Fibroblast of lung (primary cell): Measurements from ENCODE around the gene CTSE. TPM values are rescaled to one million over a fixed set of nuclear protein-coding genes. Genes with fewer than 3 reads are reported as not detected.
"Not testable (repeated sequence)": the region's sequence is repeated elsewhere in the genome, so short reads cannot be mapped to it uniquely, and the experiment has no call there.

Experiments used
- DNase-seq, 2 donors: peaks; one replicate each; pipeline versions ENCODE4 v3.0.0 to v3.0.0-alpha.2; 2010; ENCODE audit warnings: low read depth in 2 of 2
- H2AFZ ChIP-seq: 2 replicates; pipeline ENCODE4 v1.5.1; 2012; ENCODE audit warnings: low read length, control low read depth, inconsistent platforms
- H3K27ac ChIP-seq: 2 replicates; pipeline ENCODE4 v1.5.1; 2011; ENCODE audit warnings: low read length, control low read depth; ENCODE audit not compliant: insufficient read depth
- H3K27me3 ChIP-seq: 2 replicates; pipeline ENCODE4 v1.5.1; 2011; ENCODE audit warnings: mild to moderate bottlenecking, low read length; ENCODE audit not compliant: control insufficient read depth, insufficient read depth
- H3K36me3 ChIP-seq: 2 replicates; pipeline ENCODE4 v1.5.1; 2011; ENCODE audit warnings: low read length; ENCODE audit not compliant: control insufficient read depth, insufficient read depth
- H3K4me1 ChIP-seq: 2 replicates; pipeline ENCODE4 v1.5.1; 2011; ENCODE audit warnings: low read length; ENCODE audit not compliant: control insufficient read depth, insufficient read depth; ENCODE audit errors: extremely low read depth
- H3K4me2 ChIP-seq: 2 replicates; pipeline ENCODE4 v1.5.1; 2011; ENCODE audit warnings: low read length, control low read depth; ENCODE audit not compliant: insufficient read depth; ENCODE audit errors: extremely low read depth
- H3K4me3 ChIP-seq, 4 experiments: fragments of 200-600 bp in 1 of 4; sonication (generic) in 1 of 4; replicated peaks in 1 of 4; 2 replicates each; pipeline ENCODE4 v1.5.1; 2011 to 2016; ENCODE audit warnings: low read length in 4 of 4, low read depth in 3 of 4, mild to moderate bottlenecking in 3 of 4, control low read depth in 2 of 4, inconsistent platforms in 1 of 4, mixed read lengths in 1 of 4; ENCODE audit not compliant: insufficient read depth in 1 of 4; ENCODE audit errors: control extremely low read depth in 1 of 4
- H3K79me2 ChIP-seq: 2 replicates; pipeline ENCODE4 v1.5.1; 2012; ENCODE audit warnings: mild to moderate bottlenecking, low read length, inconsistent platforms; ENCODE audit not compliant: control insufficient read depth, insufficient read depth
- H3K9ac ChIP-seq: 2 replicates; pipeline ENCODE4 v1.5.1; 2011; ENCODE audit warnings: mild to moderate bottlenecking, low read length, control low read depth; ENCODE audit not compliant: insufficient read depth
- H3K9me3 ChIP-seq: 2 replicates; pipeline ENCODE4 v1.5.1; 2012; ENCODE audit warnings: low read depth, low read length; ENCODE audit not compliant: control insufficient read depth, insufficient read depth
- H4K20me1 ChIP-seq: 2 replicates; pipeline ENCODE4 v1.5.1; 2011; ENCODE audit warnings: low read length; ENCODE audit not compliant: control insufficient read depth, insufficient read depth; ENCODE audit errors: extremely low read depth
- CTCF ChIP-seq, 2 donors: IDR thresholded peaks in 1 of 2; conservative IDR thresholded peaks in 1 of 2; 1 replicate in 1 of 2; 2 replicates in 1 of 2; pipeline ENCODE4 v1.5.1; 2011 to 2012; ENCODE audit warnings: low read length in 2 of 2, control low read depth in 1 of 2, inconsistent platforms in 1 of 2, low read depth in 1 of 2, mild to moderate bottlenecking in 1 of 2
- EZH2 ChIP-seq: IDR thresholded peaks from 2 replicates; pipeline ENCODE4 v1.5.1; 2012; ENCODE audit warnings: low read length, control low read depth, mild to moderate bottlenecking; ENCODE audit errors: missing control alignments
- polyA plus RNA-seq, 2 donors: library from polyadenylated mRNA; depleted of rRNA in 1 of 2; stranded (reverse) in 1 of 2; unstranded in 1 of 2; fragments of >200 nt; gene quantifications; 2 replicates each; pipeline ENCODE4 v1.2.1, GENCODE V29; 2011 to 2012; ENCODE audit warnings: missing spikeins in 1 of 2
- total RNA-seq: library from RNA; depleted of rRNA; stranded (reverse); fragments of >200 nt; gene quantifications from 2 replicates; pipeline ENCODE4 v1.2.1, GENCODE V29; 2014

Gene CTSE
- total and polyA plus RNA-seq, 2 donors (not counting 1 experiment from before 2014, with no cell fraction given) = not detected

GRCh38 chr1:206067486-206068227 lies 44.0 kb upstream of the CTSE start:
- H3K27me3 ChIP-seq = peaks cover 2% of the 10 kb centered on the region
- TF ChIP-seq CTCF (conservative IDR thresholded peaks at IDR 0.05 in 1 of 2, IDR thresholded peaks at IDR 0.05 in 1 of 2; ENCODE audit: low read depth in 1 of 2, low read length in 2 of 2) (no peak), EZH2 (no peak)
- no peak for DNase-seq
- H3K4me2 ChIP-seq = no peak overlapping the region
- no peaks in the 10 kb centered on the region for H3K4me1 ChIP-seq
- no peaks in the 10 kb centered on the region for H3K36me3 ChIP-seq
- no peaks in the 10 kb centered on the region for H3K79me2 ChIP-seq
- no peak overlapping the region for H3K27ac ChIP-seq
- no peaks in the 10 kb centered on the region for H4K20me1 ChIP-seq
- no peak overlapping the region for H2AFZ ChIP-seq
- no peaks in the 10 kb centered on the region for H3K9me3 ChIP-seq
- H3K9ac ChIP-seq = no peak overlapping the region
- H3K4me3 ChIP-seq = no peak overlapping the region

GRCh38 chr1:206066479-206067171 lies 42.9 kb upstream of the CTSE start:
- Histone ChIP-seq H3K4me3 (no peak overlapping the region), H3K9me3 (no peaks in the 10 kb centered on the region), H4K20me1 (no peaks in the 10 kb centered on the region), H3K9ac (no peak overlapping the region), H3K79me2 (no peaks in the 10 kb centered on the region), H2AFZ (no peak overlapping the region), H3K27me3 (peaks cover 3% of the 10 kb centered on the region), H3K36me3 (no peaks in the 10 kb centered on the region), H3K4me1 (no peaks in the 10 kb centered on the region), H3K4me2 (no peak overlapping the region), H3K27ac (no peak overlapping the region)
- no peak for DNase-seq
- TF ChIP-seq CTCF (conservative IDR thresholded peaks at IDR 0.05 in 1 of 2, IDR thresholded peaks at IDR 0.05 in 1 of 2; ENCODE audit: low read depth in 1 of 2, low read length in 2 of 2) (no peak), EZH2 (no peak)

- Histone ChIP-seq H3K27me3 (peaks cover 6% of the 10 kb centered on the region), H3K4me3 (no peak overlapping the region), H3K9me3 (no peaks in the 10 kb centered on the region), H3K27ac (no peak overlapping the region), H4K20me1 (no peaks in the 10 kb centered on the region), H2AFZ (no peak overlapping the region), H3K9ac (no peak overlapping the region), H3K36me3 (no peaks in the 10 kb centered on the region), H3K79me2 (no peaks in the 10 kb centered on the region), H3K4me2 (no peak overlapping the region), H3K4me1 (no peaks in the 10 kb centered on the region)
- no peak for TF ChIP-seq CTCF (conservative IDR thresholded peaks at IDR 0.05 in 1 of 2, IDR thresholded peaks at IDR 0.05 in 1 of 2; ENCODE audit: low read depth in 1 of 2, low read length in 2 of 2)
- TF ChIP-seq EZH2 = no peak
- DNase-seq = no peak
Measured at GRCh38 chr1:206065547-206066145, 42.0 kb upstream of the CTSE start.

- H2AFZ ChIP-seq, H3K9me3 ChIP-seq, H3K27ac ChIP-seq, H3K9ac ChIP-seq, H3K79me2 ChIP-seq, H3K4me1 ChIP-seq, H3K4me2 ChIP-seq, DNase-seq, H4K20me1 ChIP-seq, H3K36me3 ChIP-seq, H3K4me3 ChIP-seq: not testable (repeated sequence)
- H3K27me3 ChIP-seq = peaks cover 11% of the 10 kb centered on the region
Measured at GRCh38 chr1:206064501-206064900, 40.8 kb upstream of the CTSE start.
